Skin of body (tissue), 2 donors: ENCODE data around the gene SLC26A9. TPM values are rescaled to one million over a fixed set of nuclear protein-coding genes. Genes with fewer than 3 reads are reported as not detected.
A peak's percentile ranks its signal among the peaks of the same experiment; 100 is the strongest.

Experiments used
- DNase-seq: peaks from one replicate; lab custom pipeline; 2025; lab: John Stamatoyannopoulos, UW
- total RNA-seq: library from RNA; depleted of rRNA; stranded (reverse); fragments of >200 nt; gene quantifications from one replicate; pipeline ENCODE4 v1.2.3, GENCODE V29; 2014

Gene SLC26A9
- total RNA-seq, 1 donor from 2014 or later, result 0.20 TPM

- no peak for DNase-seq
Measured at GRCh38 chr1:205973377-205974232, 30.3 kb upstream of the SLC26A9 start.

GRCh38 chr1:205972491-205973168, 29.4 kb upstream of the SLC26A9 start:
- no peak for DNase-seq

- DNase-seq, result no peak
Measured at GRCh38 chr1:205972081-205972480, 28.8 kb upstream of the SLC26A9 start.

GRCh38 chr1:205971082-205971481, 27.8 kb upstream of the SLC26A9 start:
- no peak for DNase-seq

- DNase-seq, result peak; percentile 16
Measured at GRCh38 chr1:205970486-205970885, 27.2 kb upstream of the SLC26A9 start.

GRCh38 chr1:205969229-205969628, 26.0 kb upstream of the SLC26A9 start:
- DNase-seq, result no peak

GRCh38 chr1:205967554-205968335, 24.5 kb upstream of the SLC26A9 start:
- DNase-seq, result no peak

- no peak for DNase-seq
Measured at GRCh38 chr1:205965036-205965884, 22.0 kb upstream of the SLC26A9 start.

- no peak for DNase-seq
Measured at GRCh38 chr1:205963352-205964155, 20.3 kb upstream of the SLC26A9 start.

GRCh38 chr1:205962821-205963221, 19.6 kb upstream of the SLC26A9 start:
- no peak for DNase-seq

GRCh38 chr1:205961991-205962820, 18.9 kb upstream of the SLC26A9 start:
- no peak for DNase-seq

- no peak for DNase-seq
Measured at GRCh38 chr1:205961405-205961804, 18.1 kb upstream of the SLC26A9 start.

- DNase-seq, result no peak
Measured at GRCh38 chr1:205959789-205960188, 16.5 kb upstream of the SLC26A9 start.

GRCh38 chr1:205955499-205955898, 12.2 kb upstream of the SLC26A9 start:
- DNase-seq, result no peak

- no peak for DNase-seq
Measured at GRCh38 chr1:205954819-205955404, 11.7 kb upstream of the SLC26A9 start.

GRCh38 chr1:205951746-205952145, 8.5 kb upstream of the SLC26A9 start:
- DNase-seq, result no peak

- no peak for DNase-seq
Measured at GRCh38 chr1:205950826-205951549, 7.7 kb upstream of the SLC26A9 start.

- DNase-seq, result no peak
Measured at GRCh38 chr1:205950280-205950679, 7.0 kb upstream of the SLC26A9 start.
